GM18907 (cell line): ENCODE data around the gene ECI1.
"Not testable (repeated sequence)": the region's sequence is repeated elsewhere in the genome, so short reads cannot be mapped to it uniquely, and the experiment has no call there.

Experiments
- ATAC-seq: cut with Tn5 transposase; IDR thresholded peaks from one replicate; pipeline ENCODE4 v1.9.1; 2021; ENCODE audit warnings: mild to moderate bottlenecking, moderate library complexity; ENCODE audit not compliant: unreplicated experiment

Gene ECI1

GRCh38 chr16:2212362-2213324 is 38.7 kb downstream of the ECI1 start:
- ATAC-seq, result no peak

GRCh38 chr16:2211923-2212347 is 39.5 kb downstream of the ECI1 start:
- no peak for ATAC-seq

- ATAC-seq, result no peak
Observed at GRCh38 chr16:2210386-2211365, 40.7 kb downstream of the ECI1 start, which contains the start of gene BRICD5. Gene BRICD5 (minus strand): TSS chr16:2210863. CDS start chr16:2210833, 30 bp downstream.

- no peak for ATAC-seq
Observed at GRCh38 chr16:2210009-2210332, 41.4 kb downstream of the ECI1 start.

GRCh38 chr16:2209258-2210008 is 42.0 kb downstream of the ECI1 start:
- no peak for ATAC-seq

- no peak for ATAC-seq
Observed at GRCh38 chr16:2208772-2209171, 42.6 kb downstream of the ECI1 start.

GRCh38 chr16:2208308-2208707 is 43.1 kb downstream of the ECI1 start:
- no peak for ATAC-seq

GRCh38 chr16:2207872-2208271 is 43.5 kb downstream of the ECI1 start:
- ATAC-seq, result no peak

GRCh38 chr16:2206780-2207433 is 44.5 kb downstream of the ECI1 start:
- no peak for ATAC-seq

GRCh38 chr16:2206420-2206779 is 45.0 kb downstream of the ECI1 start:
- no peak for ATAC-seq

GRCh38 chr16:2205967-2206313 is 45.4 kb downstream of the ECI1 start:
- peak; percentile 13 for ATAC-seq

- ATAC-seq, result peak; percentile 73
Observed at GRCh38 chr16:2205104-2205966, 46.1 kb downstream of the ECI1 start, which contains the start of gene MLST8. Gene MLST8 (plus strand): TSS chr16:2205454. CDS start chr16:2206086, 632 bp downstream.

GRCh38 chr16:2204416-2205103 is 46.8 kb downstream of the ECI1 start:
- ATAC-seq, result no peak

- ATAC-seq, result not testable (repeated sequence)
Observed at GRCh38 chr16:2203119-2203688, 48.2 kb downstream of the ECI1 start.

GRCh38 chr16:2200313-2200712 is 51.1 kb downstream of the ECI1 start:
- no peak for ATAC-seq

GRCh38 chr16:2199621-2200139 is 51.7 kb downstream of the ECI1 start:
- no peak for ATAC-seq

GRCh38 chr16:2199095-2199494 is 52.3 kb downstream of the ECI1 start:
- no peak for ATAC-seq

GRCh38 chr16:2198283-2198682 is 53.1 kb downstream of the ECI1 start:
- no peak for ATAC-seq
